Measurements from ENCODE around the gene BNIP2.

The BNIP2 gene

GRCh38 chr15:59680870-59681269 lies 8.2 kb downstream of the BNIP2 start:
- Histone ChIP-seq H3K4me2 (ENCODE audit: low read length) (no peak overlapping the region), H3K4ac (ENCODE audit: low read depth, low read length) (no peak overlapping the region), H2AFZ (ENCODE audit: insufficient read depth, low read length, poor library complexity) (no peak overlapping the region), H3K79me1 (ENCODE audit: low read length) (no peaks in the 10 kb centered on the region), H4K8ac (ENCODE audit: low read depth, low read length) (no peak overlapping the region), H2AK5ac (ENCODE audit: low read length) (no peak overlapping the region), H3K4me1 (ENCODE audit: control insufficient read depth in 1 of 2, insufficient read depth in 2 of 2, low read length in 2 of 2) (no peaks in the 10 kb centered on the region), H3K23ac (ENCODE audit: low read length) (no peak overlapping the region), H3K4me3 (ENCODE audit: low read depth, low read length) (no peak overlapping the region), H3K9me3 (ENCODE audit: insufficient read depth, low read depth, low read length) (no peaks in the 10 kb centered on the region), H3K27ac (ENCODE audit: low read depth, low read length) (no peak overlapping the region), H3K79me2 (ENCODE audit: control insufficient read depth, insufficient read depth, low read length, poor library complexity) (peaks cover 3% of the 10 kb centered on the region), H3K36me3 (ENCODE audit: control insufficient read depth in 1 of 2, insufficient read depth in 2 of 2, low read length in 2 of 2) (peaks cover 22 to 32% of the 10 kb centered on the region in 2 experiments), H2BK5ac (ENCODE audit: low read depth, low read length, poor library complexity) (no peak overlapping the region), H2BK12ac (ENCODE audit: low read length) (no peak overlapping the region), H4K91ac (ENCODE audit: low read depth, low read length) (no peak overlapping the region), H3K18ac (ENCODE audit: low read length) (no peak overlapping the region), H3K9ac (ENCODE audit: low read length) (no peak overlapping the region), H3K14ac (ENCODE audit: low read length) (no peak overlapping the region), H2BK120ac (ENCODE audit: insufficient read depth, low read length, poor library complexity) (no peak overlapping the region), H3K27me3 (ENCODE audit: insufficient read depth, low read length) (no peaks in the 10 kb centered on the region), H4K12ac (ENCODE audit: low read depth, low read length) (no peak overlapping the region)
- no peak for DNase-seq
- no CpG with 5 or more reads among the region's 5 CpGs for WGBS (ENCODE audit: extremely low coverage, insufficient coverage, insufficient read length)

GRCh38 chr15:59680346-59680745 lies 8.8 kb downstream of the BNIP2 start:
- Histone ChIP-seq H3K4ac (ENCODE audit: low read depth, low read length) (no peak overlapping the region), H2BK5ac (ENCODE audit: low read depth, low read length, poor library complexity) (no peak overlapping the region), H3K4me3 (ENCODE audit: low read depth, low read length) (no peak overlapping the region), H2AK5ac (ENCODE audit: low read length) (no peak overlapping the region), H3K27ac (ENCODE audit: low read depth, low read length) (no peak overlapping the region), H3K18ac (ENCODE audit: low read length) (no peak overlapping the region), H3K79me2 (ENCODE audit: control insufficient read depth, insufficient read depth, low read length, poor library complexity) (peaks cover 3% of the 10 kb centered on the region), H2BK120ac (ENCODE audit: insufficient read depth, low read length, poor library complexity) (no peak overlapping the region), H4K91ac (ENCODE audit: low read depth, low read length) (no peak overlapping the region), H3K79me1 (ENCODE audit: low read length) (no peaks in the 10 kb centered on the region), H3K36me3 (ENCODE audit: control insufficient read depth in 1 of 2, insufficient read depth in 2 of 2, low read length in 2 of 2) (peaks cover 23 to 33% of the 10 kb centered on the region in 2 experiments), H3K9me3 (ENCODE audit: insufficient read depth, low read depth, low read length) (no peaks in the 10 kb centered on the region), H4K8ac (ENCODE audit: low read depth, low read length) (no peak overlapping the region), H3K4me2 (ENCODE audit: low read length) (no peak overlapping the region), H3K4me1 (ENCODE audit: control insufficient read depth in 1 of 2, insufficient read depth in 2 of 2, low read length in 2 of 2) (no peaks in the 10 kb centered on the region), H3K23ac (ENCODE audit: low read length) (no peak overlapping the region), H2AFZ (ENCODE audit: insufficient read depth, low read length, poor library complexity) (no peak overlapping the region), H3K14ac (ENCODE audit: low read length) (no peak overlapping the region), H2BK12ac (ENCODE audit: low read length) (no peak overlapping the region), H4K12ac (ENCODE audit: low read depth, low read length) (no peak overlapping the region), H3K9ac (ENCODE audit: low read length) (no peak overlapping the region), H3K27me3 (ENCODE audit: insufficient read depth, low read length) (no peaks in the 10 kb centered on the region)
- DNase-seq, result no peak
- no CpG with 5 or more reads among the region's 6 CpGs for WGBS (ENCODE audit: extremely low coverage, insufficient coverage, insufficient read length)

- no peak overlapping the region for H3K27ac ChIP-seq (ENCODE audit: low read depth, low read length)
- DNase-seq, result no peak
- H3K9me3 ChIP-seq (ENCODE audit: insufficient read depth, low read depth, low read length), result no peaks in the 10 kb centered on the region
- no peaks in the 10 kb centered on the region for H3K4me1 ChIP-seq (ENCODE audit: control insufficient read depth in 1 of 2, insufficient read depth in 2 of 2, low read length in 2 of 2)
- H2BK12ac ChIP-seq (ENCODE audit: low read length), result no peak overlapping the region
- no peak overlapping the region for H3K18ac ChIP-seq (ENCODE audit: low read length)
- H3K79me1 ChIP-seq (ENCODE audit: low read length), result no peaks in the 10 kb centered on the region
- no peak overlapping the region for H2BK120ac ChIP-seq (ENCODE audit: insufficient read depth, low read length, poor library complexity)
- H2AK5ac ChIP-seq (ENCODE audit: low read length), result no peak overlapping the region
- no peaks in the 10 kb centered on the region for H3K27me3 ChIP-seq (ENCODE audit: insufficient read depth, low read length)
- H3K79me2 ChIP-seq (ENCODE audit: control insufficient read depth, insufficient read depth, low read length, poor library complexity), result no peaks in the 10 kb centered on the region
- H3K4me2 ChIP-seq (ENCODE audit: low read length), result no peak overlapping the region
- WGBS (ENCODE audit: extremely low coverage, insufficient coverage, insufficient read length), result no CpG with 5 or more reads among the region's 1 CpG
- H3K23ac ChIP-seq (ENCODE audit: low read length), result no peak overlapping the region
- no peak overlapping the region for H2BK5ac ChIP-seq (ENCODE audit: low read depth, low read length, poor library complexity)
- H4K12ac ChIP-seq (ENCODE audit: low read depth, low read length), result no peak overlapping the region
- no peak overlapping the region for H4K91ac ChIP-seq (ENCODE audit: low read depth, low read length)
- no peak overlapping the region for H3K14ac ChIP-seq (ENCODE audit: low read length)
- peaks cover 27 to 41% of the 10 kb centered on the region in 2 experiments for H3K36me3 ChIP-seq (ENCODE audit: control insufficient read depth in 1 of 2, insufficient read depth in 2 of 2, low read length in 2 of 2)
- no peak overlapping the region for H3K4me3 ChIP-seq (ENCODE audit: low read depth, low read length)
- H2AFZ ChIP-seq (ENCODE audit: insufficient read depth, low read length, poor library complexity), result no peak overlapping the region
- H4K8ac ChIP-seq (ENCODE audit: low read depth, low read length), result no peak overlapping the region
- no peak overlapping the region for H3K4ac ChIP-seq (ENCODE audit: low read depth, low read length)
- no peak overlapping the region for H3K9ac ChIP-seq (ENCODE audit: low read length)
Measured at GRCh38 chr15:59678620-59679019, 10.5 kb downstream of the BNIP2 start.

- no CpG with 5 or more reads among the region's 1 CpG for WGBS (ENCODE audit: extremely low coverage, insufficient coverage, insufficient read length)
- Histone ChIP-seq H3K36me3 (ENCODE audit: control insufficient read depth in 1 of 2, insufficient read depth in 2 of 2, low read length in 2 of 2) (peaks cover 32 to 46% of the 10 kb centered on the region in 2 experiments), H4K91ac (ENCODE audit: low read depth, low read length) (no peak overlapping the region), H3K9ac (ENCODE audit: low read length) (no peak overlapping the region), H3K27ac (ENCODE audit: low read depth, low read length) (no peak overlapping the region), H4K12ac (ENCODE audit: low read depth, low read length) (no peak overlapping the region), H3K4me3 (ENCODE audit: low read depth, low read length) (no peak overlapping the region), H3K23ac (ENCODE audit: low read length) (no peak overlapping the region), H3K9me3 (ENCODE audit: insufficient read depth, low read depth, low read length) (no peaks in the 10 kb centered on the region), H3K27me3 (ENCODE audit: insufficient read depth, low read length) (no peaks in the 10 kb centered on the region), H2BK12ac (ENCODE audit: low read length) (no peak overlapping the region), H3K4ac (ENCODE audit: low read depth, low read length) (no peak overlapping the region), H3K18ac (ENCODE audit: low read length) (no peak overlapping the region), H3K14ac (ENCODE audit: low read length) (no peak overlapping the region), H2AFZ (ENCODE audit: insufficient read depth, low read length, poor library complexity) (no peak overlapping the region), H2BK5ac (ENCODE audit: low read depth, low read length, poor library complexity) (no peak overlapping the region), H4K8ac (ENCODE audit: low read depth, low read length) (no peak overlapping the region), H3K4me2 (ENCODE audit: low read length) (no peak overlapping the region), H2BK120ac (ENCODE audit: insufficient read depth, low read length, poor library complexity) (no peak overlapping the region), H2AK5ac (ENCODE audit: low read length) (no peak overlapping the region), H3K79me1 (ENCODE audit: low read length) (no peaks in the 10 kb centered on the region), H3K4me1 (ENCODE audit: control insufficient read depth in 1 of 2, insufficient read depth in 2 of 2, low read length in 2 of 2) (no peaks in the 10 kb centered on the region), H3K79me2 (ENCODE audit: control insufficient read depth, insufficient read depth, low read length, poor library complexity) (no peaks in the 10 kb centered on the region)
- no peak for DNase-seq
Measured at GRCh38 chr15:59678172-59678571, 10.9 kb downstream of the BNIP2 start.
